GM23338 (cell line): ENCODE data around the gene ZNF687.

Experiments
- CREB1 ChIP-seq: fragments of 250-450 bp; sonication (Bioruptor Pico); IDR thresholded peaks from 2 replicates; pipeline ENCODE4 v1.5.0; 2020; ENCODE audit warnings: low read depth, mild to moderate bottlenecking, moderate library complexity
- EZH2 ChIP-seq: fragments of 200-600 bp; sonication (generic); IDR thresholded peaks from one replicate; pipeline ENCODE4 v1.8.0; 2017; ENCODE audit warnings: antibody characterized with exemption, mild to moderate bottlenecking, low read depth; ENCODE audit not compliant: unreplicated experiment
- EZH2phosphoT487 ChIP-seq: fragments of 200-600 bp; sonication (generic); IDR thresholded peaks from one replicate; pipeline ENCODE4 v1.8.1; 2018; ENCODE audit warnings: antibody characterized with exemption; ENCODE audit not compliant: unreplicated experiment
- JUNB ChIP-seq: IDR thresholded peaks from one replicate; pipeline ENCODE4 v1.6.1; 2016; ENCODE audit warnings: antibody characterized with exemption; ENCODE audit not compliant: unreplicated experiment
- POLR2AphosphoS5 ChIP-seq: IDR thresholded peaks from 2 replicates; pipeline ENCODE4 v1.6.1; 2016; ENCODE audit warnings: antibody characterized with exemption, low read depth
- STAT1 ChIP-seq: IDR thresholded peaks from one replicate; pipeline ENCODE4 v1.6.1; 2016; ENCODE audit warnings: antibody characterized with exemption; ENCODE audit not compliant: unreplicated experiment
- TF ChIP-seq, protein P1 (sequence below), 2 experiments: fragments of 200-600 bp in 1 of 2; sonication (generic) in 1 of 2; conservative IDR thresholded peaks; 2 replicates each; pipeline versions ENCODE4 v1.5.1 to v1.6.1; 2016 to 2017; ENCODE audit warnings: antibody characterized with exemption in 2 of 2, low read depth in 2 of 2, mild to moderate bottlenecking in 2 of 2, moderate library complexity in 1 of 2
- TF ChIP-seq, protein P2 (sequence below): IDR thresholded peaks from one replicate; pipeline ENCODE4 v1.6.1; 2018; ENCODE audit warnings: antibody characterized with exemption; ENCODE audit not compliant: unreplicated experiment

DNA sequence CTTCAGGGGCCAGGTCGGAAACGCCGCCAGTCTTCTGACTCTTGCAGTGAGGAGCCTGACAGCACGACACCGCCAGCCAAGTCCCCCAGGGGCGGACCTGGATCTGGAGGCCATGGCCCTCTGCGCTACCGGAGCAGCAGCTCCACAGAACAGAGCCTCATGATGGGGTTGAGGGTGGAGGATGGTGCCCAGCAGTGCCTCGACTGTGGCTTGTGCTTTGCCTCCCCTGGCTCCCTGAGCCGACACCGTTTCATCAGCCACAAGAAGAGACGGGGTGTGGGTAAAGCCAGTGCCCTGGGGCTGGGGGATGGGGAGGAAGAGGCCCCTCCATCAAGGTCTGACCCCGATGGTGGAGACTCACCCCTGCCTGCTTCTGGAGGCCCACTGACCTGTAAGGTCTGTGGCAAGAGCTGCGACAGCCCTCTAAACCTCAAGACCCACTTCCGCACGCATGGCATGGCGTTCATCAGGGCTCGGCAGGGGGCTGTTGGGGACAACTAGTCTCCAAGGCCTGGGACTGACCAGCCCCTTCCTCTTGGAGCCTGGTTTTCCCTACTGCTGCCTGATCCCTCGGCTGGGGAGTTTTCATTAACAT is 8.7 kb downstream of the ZNF687 start:
- TF ChIP-seq EZH2phosphoT487 (no peak), CREB1 (no peak), POLR2AphosphoS5 (no peak), EZH2 (no peak), JUNB (no peak), STAT1 (no peak)
- TF ChIP-seq, protein P1, sequence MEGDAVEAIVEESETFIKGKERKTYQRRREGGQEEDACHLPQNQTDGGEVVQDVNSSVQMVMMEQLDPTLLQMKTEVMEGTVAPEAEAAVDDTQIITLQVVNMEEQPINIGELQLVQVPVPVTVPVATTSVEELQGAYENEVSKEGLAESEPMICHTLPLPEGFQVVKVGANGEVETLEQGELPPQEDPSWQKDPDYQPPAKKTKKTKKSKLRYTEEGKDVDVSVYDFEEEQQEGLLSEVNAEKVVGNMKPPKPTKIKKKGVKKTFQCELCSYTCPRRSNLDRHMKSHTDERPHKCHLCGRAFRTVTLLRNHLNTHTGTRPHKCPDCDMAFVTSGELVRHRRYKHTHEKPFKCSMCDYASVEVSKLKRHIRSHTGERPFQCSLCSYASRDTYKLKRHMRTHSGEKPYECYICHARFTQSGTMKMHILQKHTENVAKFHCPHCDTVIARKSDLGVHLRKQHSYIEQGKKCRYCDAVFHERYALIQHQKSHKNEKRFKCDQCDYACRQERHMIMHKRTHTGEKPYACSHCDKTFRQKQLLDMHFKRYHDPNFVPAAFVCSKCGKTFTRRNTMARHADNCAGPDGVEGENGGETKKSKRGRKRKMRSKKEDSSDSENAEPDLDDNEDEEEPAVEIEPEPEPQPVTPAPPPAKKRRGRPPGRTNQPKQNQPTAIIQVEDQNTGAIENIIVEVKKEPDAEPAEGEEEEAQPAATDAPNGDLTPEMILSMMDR (conservative IDR thresholded peaks at IDR 0.05; ENCODE audit: low read depth in 2 of 2) = no peak
- TF ChIP-seq, protein P2, sequence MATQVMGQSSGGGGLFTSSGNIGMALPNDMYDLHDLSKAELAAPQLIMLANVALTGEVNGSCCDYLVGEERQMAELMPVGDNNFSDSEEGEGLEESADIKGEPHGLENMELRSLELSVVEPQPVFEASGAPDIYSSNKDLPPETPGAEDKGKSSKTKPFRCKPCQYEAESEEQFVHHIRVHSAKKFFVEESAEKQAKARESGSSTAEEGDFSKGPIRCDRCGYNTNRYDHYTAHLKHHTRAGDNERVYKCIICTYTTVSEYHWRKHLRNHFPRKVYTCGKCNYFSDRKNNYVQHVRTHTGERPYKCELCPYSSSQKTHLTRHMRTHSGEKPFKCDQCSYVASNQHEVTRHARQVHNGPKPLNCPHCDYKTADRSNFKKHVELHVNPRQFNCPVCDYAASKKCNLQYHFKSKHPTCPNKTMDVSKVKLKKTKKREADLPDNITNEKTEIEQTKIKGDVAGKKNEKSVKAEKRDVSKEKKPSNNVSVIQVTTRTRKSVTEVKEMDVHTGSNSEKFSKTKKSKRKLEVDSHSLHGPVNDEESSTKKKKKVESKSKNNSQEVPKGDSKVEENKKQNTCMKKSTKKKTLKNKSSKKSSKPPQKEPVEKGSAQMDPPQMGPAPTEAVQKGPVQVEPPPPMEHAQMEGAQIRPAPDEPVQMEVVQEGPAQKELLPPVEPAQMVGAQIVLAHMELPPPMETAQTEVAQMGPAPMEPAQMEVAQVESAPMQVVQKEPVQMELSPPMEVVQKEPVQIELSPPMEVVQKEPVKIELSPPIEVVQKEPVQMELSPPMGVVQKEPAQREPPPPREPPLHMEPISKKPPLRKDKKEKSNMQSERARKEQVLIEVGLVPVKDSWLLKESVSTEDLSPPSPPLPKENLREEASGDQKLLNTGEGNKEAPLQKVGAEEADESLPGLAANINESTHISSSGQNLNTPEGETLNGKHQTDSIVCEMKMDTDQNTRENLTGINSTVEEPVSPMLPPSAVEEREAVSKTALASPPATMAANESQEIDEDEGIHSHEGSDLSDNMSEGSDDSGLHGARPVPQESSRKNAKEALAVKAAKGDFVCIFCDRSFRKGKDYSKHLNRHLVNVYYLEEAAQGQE = no peak
